CD4-positive, alpha-beta T cell treated with Interleukin-12 subunit alpha and Interleukin-12 subunit beta, for 1 hour (primary cell): Measurements from ENCODE around the gene GORASP2.
"Not testable (repeated sequence)": the region's sequence is repeated elsewhere in the genome, so short reads cannot be mapped to it uniquely, and the experiment has no call there.

Source experiments
- DNase-seq: peaks from one replicate; pipeline ENCODE4 v3.0.0-alpha.2; 2020

Gene GORASP2

GRCh38 chr2:170928824-170929685 lies at the start of gene GORASP2:
Gene GORASP2, plus strand, starts transcription at chr2:170929253. Its CDS starts 88 bp downstream, at chr2:170929341.
- DNase-seq = peak; percentile 99

GRCh38 chr2:170881840-170882239 lies 47.2 kb upstream of the GORASP2 start:
- no peak for DNase-seq

- DNase-seq = no peak
Observed at GRCh38 chr2:170882758-170883157, 46.3 kb upstream of the GORASP2 start.

GRCh38 chr2:170883683-170884082 lies 45.4 kb upstream of the GORASP2 start:
- no peak for DNase-seq

GRCh38 chr2:170885130-170885791 lies 43.8 kb upstream of the GORASP2 start:
- no peak for DNase-seq

- no peak for DNase-seq
Observed at GRCh38 chr2:170886386-170886785, 42.7 kb upstream of the GORASP2 start.

- DNase-seq = no peak
Observed at GRCh38 chr2:170887496-170887895, 41.6 kb upstream of the GORASP2 start.

GRCh38 chr2:170887896-170888295 lies 41.2 kb upstream of the GORASP2 start:
- DNase-seq = no peak

GRCh38 chr2:170891893-170892292 lies 37.2 kb upstream of the GORASP2 start:
- DNase-seq = no peak

GRCh38 chr2:170892391-170892951 lies 36.6 kb upstream of the GORASP2 start:
- DNase-seq = no peak

GRCh38 chr2:170895023-170895757 lies 33.9 kb upstream of the GORASP2 start:
- no peak for DNase-seq

GRCh38 chr2:170896622-170897021 lies 32.4 kb upstream of the GORASP2 start:
- DNase-seq = no peak

GRCh38 chr2:170897108-170897507 lies 31.9 kb upstream of the GORASP2 start:
- no peak for DNase-seq

GRCh38 chr2:170905864-170906263 lies 23.2 kb upstream of the GORASP2 start:
- no peak for DNase-seq

GRCh38 chr2:170911314-170911889 lies 17.7 kb upstream of the GORASP2 start:
- DNase-seq = no peak

GRCh38 chr2:170914994-170915666 lies 13.9 kb upstream of the GORASP2 start:
- not testable (repeated sequence) for DNase-seq

- no peak for DNase-seq
Observed at GRCh38 chr2:170917219-170917913, 11.7 kb upstream of the GORASP2 start.

GRCh38 chr2:170917957-170918356 lies 11.1 kb upstream of the GORASP2 start:
- DNase-seq = no peak

GRCh38 chr2:170921873-170922272 lies 7.2 kb upstream of the GORASP2 start:
- DNase-seq = not testable (repeated sequence)

GRCh38 chr2:170922634-170923494 lies 6.2 kb upstream of the GORASP2 start:
- no peak for DNase-seq

GRCh38 chr2:170923799-170924198 lies 5.3 kb upstream of the GORASP2 start:
- no peak for DNase-seq
